Measurements from ENCODE around the gene PARL.

DNA sequence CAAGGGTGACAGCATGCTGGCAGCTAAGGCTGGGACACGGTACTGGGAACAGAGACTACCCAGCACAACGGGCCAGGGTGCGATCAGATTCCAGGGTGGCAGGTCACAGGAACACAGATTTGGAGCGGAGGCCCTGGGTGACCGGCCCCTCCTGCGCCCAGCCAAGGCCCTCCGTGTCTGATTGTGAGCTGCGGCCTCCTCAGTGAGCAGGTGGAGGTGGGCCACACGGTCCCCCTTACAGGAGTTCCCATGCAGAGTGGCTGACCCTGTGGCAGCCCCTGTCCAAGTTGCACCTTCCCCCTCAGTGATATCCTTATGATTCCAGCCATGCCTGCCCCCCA, 28.9 kb upstream of the PARL start:
- TF ChIP-seq TRIM24 (IDR thresholded peaks at IDR 0.05), result no peak
- no peak for TF ChIP-seq GABPA (tag; conservative IDR thresholded peaks at IDR 0.05; ENCODE audit: low read depth)
- no peak for TF ChIP-seq HMGN3 (IDR thresholded peaks at IDR 0.05; ENCODE audit: borderline replicate concordance, extremely low read depth, insufficient read length, low read depth, low read length)
- TF ChIP-seq KDM5B (IDR thresholded peaks at IDR 0.05; ENCODE audit: insufficient replicate concordance, low read depth, low read length), result no peak
- TF ChIP-seq CHD1 (IDR thresholded peaks at IDR 0.05; ENCODE audit: low read length), result no peak
- no peak for TF ChIP-seq POLR2AphosphoS5 (IDR thresholded peaks at IDR 0.05; ENCODE audit: control insufficient read depth, insufficient read depth, low read depth, low read length)
- no peak for TF ChIP-seq BRCA1 (IDR thresholded peaks at IDR 0.05)
- no peak for TF ChIP-seq BRCA1 (CRISPR knock-in tag; IDR thresholded peaks at IDR 0.05)
- no peak for TF ChIP-seq ZNF778 (CRISPR knock-in tag; IDR thresholded peaks at IDR 0.05)
